H1 (cell line): ENCODE data around the gene KLKB1. TPM values are rescaled to one million over a fixed set of nuclear protein-coding genes. Genes with fewer than 3 reads are reported as not detected.
A peak's percentile ranks its signal among the peaks of the same experiment; 100 is the strongest.

ENCODE experiments used
- ATF2 ChIP-seq: IDR thresholded peaks from 2 replicates; pipeline ENCODE4 v1.6.1; 2012; ENCODE audit warnings: low read length, inconsistent platforms
- ATF3 ChIP-seq: IDR thresholded peaks from 2 replicates; pipeline ENCODE4 v1.6.1; 2011; ENCODE audit warnings: low read depth, mild to moderate bottlenecking, low read length; ENCODE audit not compliant: insufficient read depth
- BCL11A ChIP-seq, 2 experiments: IDR thresholded peaks; one replicate each; pipeline ENCODE4 v1.6.1; 2011; ENCODE audit warnings: low read depth in 2 of 2, low read length in 2 of 2, mild to moderate bottlenecking in 2 of 2
- CEBPB ChIP-seq: IDR thresholded peaks from 2 replicates; pipeline ENCODE4 v1.6.1; 2012; ENCODE audit warnings: low read depth, low read length
- CHD1 ChIP-seq: IDR thresholded peaks from 2 replicates; pipeline ENCODE4 v1.6.1; 2012; ENCODE audit warnings: low read depth, low read length, improper control_type of control experiment
- CREB1 ChIP-seq: IDR thresholded peaks from 2 replicates; pipeline ENCODE4 v1.6.1; 2012; ENCODE audit warnings: inconsistent platforms
- CTBP2 ChIP-seq: IDR thresholded peaks from 2 replicates; pipeline ENCODE4 v1.7.0; 2011; ENCODE audit warnings: borderline replicate concordance, mild to moderate bottlenecking, moderate library complexity, mixed read lengths, low read length; ENCODE audit not compliant: insufficient read depth, insufficient read length
- E2F6 ChIP-seq: IDR thresholded peaks from 2 replicates; pipeline ENCODE4 v1.6.1; 2012; ENCODE audit warnings: inconsistent platforms
- HDAC2 ChIP-seq, 2 experiments: fragments of 300-600 bp in 1 of 2; sonication (generic) in 1 of 2; IDR thresholded peaks; 2 replicates each; pipeline ENCODE4 v1.6.1; 2011 to 2012; ENCODE audit warnings: low read depth in 2 of 2, low read length in 2 of 2, mild to moderate bottlenecking in 2 of 2, moderate library complexity in 2 of 2, borderline replicate concordance in 1 of 2, inconsistent platforms in 1 of 2
- MAX ChIP-seq: IDR thresholded peaks from 2 replicates; pipeline ENCODE4 v1.6.1; 2012; ENCODE audit warnings: inconsistent platforms
- NRF1 ChIP-seq: IDR thresholded peaks from 2 replicates; pipeline ENCODE4 v1.6.1; 2011; ENCODE audit warnings: mild to moderate bottlenecking, low read depth, low read length, improper control_type of control experiment
- RAD21 ChIP-seq, 2 experiments: IDR thresholded peaks in 1 of 2; conservative IDR thresholded peaks in 1 of 2; 2 replicates each; pipeline ENCODE4 v1.6.1; 2011; ENCODE audit warnings: low read depth in 2 of 2, low read length in 2 of 2, improper control_type of control experiment in 1 of 2, inconsistent platforms in 1 of 2, mild to moderate bottlenecking in 1 of 2, moderate library complexity in 1 of 2
- RNF2 ChIP-seq: fragments of 200-900, 300-1000 bp; sonication (generic); IDR thresholded peaks from 2 replicates; pipeline ENCODE4 v1.7.1; 2016; ENCODE audit warnings: borderline replicate concordance, low read depth, mild to moderate bottlenecking, antibody characterized with exemption, low read length; ENCODE audit not compliant: poor library complexity, severe bottlenecking; ENCODE audit errors: missing control alignments
- SIN3A ChIP-seq, 2 experiments: IDR thresholded peaks in 1 of 2; conservative IDR thresholded peaks in 1 of 2; 2 replicates each; pipeline ENCODE4 v1.6.1; 2011 to 2012; ENCODE audit warnings: low read length in 2 of 2, improper control_type of control experiment in 1 of 2, low read depth in 1 of 2, mild to moderate bottlenecking in 1 of 2
- SIRT6 ChIP-seq: IDR thresholded peaks from one replicate; pipeline ENCODE4 v1.7.1; 2012; ENCODE audit warnings: low read length, inconsistent platforms
- SP2 ChIP-seq: IDR thresholded peaks from 2 replicates; pipeline ENCODE4 v1.6.1; 2012; ENCODE audit warnings: mild to moderate bottlenecking, low read length, inconsistent platforms
- SRF ChIP-seq: IDR thresholded peaks from 2 replicates; pipeline ENCODE4 v1.6.1; 2011; ENCODE audit warnings: mild to moderate bottlenecking, low read depth, low read length, moderate library complexity
- TAF7 ChIP-seq: optimal IDR thresholded peaks from 2 replicates; pipeline ENCODE3; 2011; ENCODE audit warnings: low read depth, mild to moderate bottlenecking, inconsistent platforms, low read length, moderate library complexity, borderline replicate concordance
- YY1 ChIP-seq: IDR thresholded peaks from 2 replicates; pipeline ENCODE4 v1.6.1; 2011; ENCODE audit warnings: low read depth, mild to moderate bottlenecking, low read length
- polyA plus RNA-seq, 7 experiments: library from polyadenylated mRNA; depleted of rRNA in 3 of 7; stranded (reverse) in 5 of 7; unstranded in 2 of 7; fragments of >200 nt in 5 of 7; fragments of 200-250 nt in 2 of 7; gene quantifications; 1 replicate in 5 of 7; 2 replicates in 1 of 7; 4 replicates in 1 of 7; pipeline versions ENCODE4 v1.2.1 to v1.2.3, GENCODE V29; 2011 to 2013; ENCODE audit warnings: missing spikeins in 2 of 7, mixed read lengths in 2 of 7
- total RNA-seq: library from RNA; stranded (reverse); fragmentation: NEBNext Ultra II Directional; extraction: Animal tissue kit (Norgen Biotek cat#: 25700); gene quantifications from 2 replicates; pipeline ENCODE4 v1.2.1, GENCODE V29; 2021

Gene KLKB1
- total and polyA plus RNA-seq, 2 of the 8 experiments (the other 6 are each of a cell fraction or from before 2014, with no cell fraction given) = 12.0 to 20.9 TPM

GRCh38 chr4:186201535-186202230, 25.6 kb upstream of the KLKB1 start (continued):
- peak; percentile 39 for TF ChIP-seq CTBP2
- TF ChIP-seq TAF7 = no peak
- TF ChIP-seq SRF = no peak
- TF ChIP-seq SIN3A (conservative IDR thresholded peaks at IDR 0.05 in 1 of 2, IDR thresholded peaks at IDR 0.05 in 1 of 2; ENCODE audit: low read depth in 1 of 2, low read length in 2 of 2) = no peak
- TF ChIP-seq CEBPB = no peak
- peak; percentile 76; the same call in 1 of the 2 replicates for TF ChIP-seq YY1
- TF ChIP-seq HDAC2 (IDR thresholded peaks at IDR 0.05; ENCODE audit: borderline replicate concordance in 1 of 2, low read depth in 2 of 2, low read length in 2 of 2) = no peak
- TF ChIP-seq RNF2 = no peak
- no peak for TF ChIP-seq ATF2
- no peak for TF ChIP-seq SP2
- no peak for TF ChIP-seq SIRT6
- peak; percentile 63 to 70 for TF ChIP-seq RAD21 (IDR thresholded peaks at IDR 0.05 in 1 of 2, conservative IDR thresholded peaks at IDR 0.05 in 1 of 2; ENCODE audit: low read depth in 2 of 2, low read length in 2 of 2)
- TF ChIP-seq CREB1 = peak; percentile 50
- no peak for TF ChIP-seq NRF1
- peak; percentile 30; the same call in 1 of the 2 replicates for TF ChIP-seq E2F6
- peak; percentile 89 for TF ChIP-seq MAX
- TF ChIP-seq BCL11A (IDR thresholded peaks at IDR 0.05; ENCODE audit: low read depth in 2 of 2, low read length in 2 of 2) = no peak
- TF ChIP-seq ATF3 = 0 out of 2 replicates have a peak, but pooled peaks have one; percentile 24
- TF ChIP-seq CHD1 = no peak
- TF ChIP-seq, all 59 proteins: peak for 10
